GM12878 (cell line): ENCODE data around the gene CTNNA3. TPM values are rescaled to one million over a fixed set of nuclear protein-coding genes. Genes with fewer than 3 reads are reported as not detected.

Source experiments
- ATAC-seq: fragments of 200-7000 bp; cut with Tn5 transposase; 3 replicates; pipeline ENCODE4 v1.9.1; 2020; ENCODE audit warnings: mild to moderate bottlenecking, moderate library complexity
- BruUV-seq: library from RNA; stranded (reverse); fragments of 400-500 nt; replicated peaks from 2 replicates; lab custom pipeline; 2021; lab: Mats Ljungman, UMichigan
- CTCF ChIA-PET: fragments of 300-600 bp; sonication (Branson Sonifier 250); formaldehyde crosslinking; extraction: SDS; loops from one replicate; lab custom pipeline; 2021; ENCODE audit warnings: inconsistent platforms; lab: Yijun Ruan, JAX
- POLR2A ChIA-PET: fragments of 350-600 bp; formaldehyde crosslinking; extraction: SDS; loops from one replicate; lab custom pipeline; 2021; ENCODE audit warnings: inconsistent platforms; lab: Charles Lee
- RAD21 ChIA-PET: fragments of 300-600 bp; sonication (Branson Sonifier 250); formaldehyde crosslinking; loops from one replicate; lab custom pipeline; 2023; ENCODE audit warnings: antibody characterized with exemption; ENCODE audit not compliant: unreplicated experiment; lab: Charles Lee
- SMC1A ChIA-PET: fragments of 300-600 bp; sonication (Branson Sonifier 250); formaldehyde crosslinking; loops from one replicate; lab custom pipeline; 2023; ENCODE audit not compliant: unreplicated experiment, uncharacterized antibody; lab: Charles Lee
- DNase-seq: peaks from one replicate; pipeline ENCODE4 v3.0.0-alpha.2; 2011; ENCODE audit warnings: low read depth, low spot score
- FAIRE-seq: peaks from 3 replicates; lab custom pipeline; 2011; peaks lifted over from hg19 to GRCh38; lab: Jason Lieb, UNC
- H2AFZ ChIP-seq: 2 replicates; pipeline ENCODE4 v1.6.0; 2011; ENCODE audit warnings: low read depth, low read length, control low read depth; ENCODE audit not compliant: control insufficient read depth
- H3K27ac ChIP-seq: 2 replicates; pipeline ENCODE4 v1.5.1; 2011; ENCODE audit warnings: control low read depth; ENCODE audit not compliant: control insufficient read depth, insufficient read depth
- H3K27me3 ChIP-seq, 2 experiments: replicated peaks in 1 of 2; 2 replicates each; pipeline versions ENCODE4 v1.6.0 to v1.6.1; 2011; ENCODE audit warnings: low read length in 1 of 2; ENCODE audit not compliant: control insufficient read depth in 2 of 2, insufficient read depth in 2 of 2
- H3K36me3 ChIP-seq, 2 experiments: 2 replicates each; pipeline ENCODE4 v1.5.1; 2011; ENCODE audit warnings: low read length in 1 of 2; ENCODE audit not compliant: control insufficient read depth in 2 of 2, insufficient read depth in 2 of 2
- H3K4me1 ChIP-seq: 2 replicates; pipeline ENCODE4 v1.6.1; 2011; ENCODE audit warnings: mild to moderate bottlenecking, low read length, moderate library complexity, mixed read lengths; ENCODE audit not compliant: control insufficient read depth, insufficient read depth
- H3K4me2 ChIP-seq: 2 replicates; pipeline ENCODE4 v1.6.0; 2011; ENCODE audit warnings: control low read depth; ENCODE audit not compliant: control insufficient read depth, insufficient read depth
- H3K4me3 ChIP-seq: fragments of 200-600 bp; sonication (generic); 2 replicates; pipeline ENCODE4 v1.5.1; 2016
- H3K79me2 ChIP-seq: 2 replicates; pipeline ENCODE4 v1.6.0; 2011; ENCODE audit warnings: low read length; ENCODE audit not compliant: control insufficient read depth, insufficient read depth
- H3K9ac ChIP-seq: 2 replicates; pipeline ENCODE4 v1.8.0; 2011; ENCODE audit warnings: low read length, control low read depth, mixed read lengths; ENCODE audit not compliant: control insufficient read depth, insufficient read depth
- H3K9me3 ChIP-seq: replicated peaks from 3 replicates; pipeline ENCODE4 v1.5.1; 2011; ENCODE audit warnings: mild to moderate bottlenecking, low read length; ENCODE audit not compliant: control insufficient read depth, insufficient read depth
- H4K20me1 ChIP-seq: 2 replicates; pipeline ENCODE4 v1.6.0; 2011; ENCODE audit not compliant: control insufficient read depth, insufficient read depth
- HDAC6 ChIP-seq: fragments of 200-600 bp; sonication (generic); IDR thresholded peaks from one replicate; pipeline ENCODE4 v1.8.0; 2017; ENCODE audit warnings: antibody characterized with exemption; ENCODE audit not compliant: unreplicated experiment
- MYC ChIP-seq: IDR thresholded peaks from 2 replicates; pipeline ENCODE4 v1.6.1; 2011; ENCODE audit warnings: mild to moderate bottlenecking, low read length, moderate library complexity, inconsistent platforms; ENCODE audit not compliant: insufficient read depth, insufficient replicate concordance, insufficient read length, severe bottlenecking
- PAX8 ChIP-seq: fragments of 450-650 bp; IDR thresholded peaks from 2 replicates; pipeline ENCODE4 v1.6.1; 2017; ENCODE audit warnings: mild to moderate bottlenecking, moderate library complexity
- SMC3 ChIP-seq: IDR thresholded peaks from 2 replicates; pipeline ENCODE4 v1.6.1; 2011; ENCODE audit warnings: low read length, improper control_type of control experiment, borderline replicate concordance
- WGBS: methylation state at CpG from one replicate; pipeline ENCODE4 v1.1.6; 2016; ENCODE audit warnings: low lambda C conversion rate; ENCODE audit not compliant: insufficient replicate concordance, insufficient coverage; ENCODE audit errors: missing lambda C conversion rate; 5-methylcytosine and 5-hydroxymethylcytosine counted together
- in situ Hi-C: fragments of 300-500 bp; cut with MboI; formaldehyde crosslinking; loops from 9 replicates; pipeline ENCODE4 v1.14.3; 2018; ENCODE audit warnings: mixed read lengths
- intact Hi-C: fragments of 100-400 bp; cut with micrococcal nuclease; formaldehyde crosslinking; loops from one replicate; pipeline ENCODE4 v1.14.2; 2022; ENCODE audit not compliant: unreplicated experiment
- polyA plus RNA-seq, 11 experiments: library from polyadenylated mRNA; depleted of rRNA in 4 of 11; unstranded in 6 of 11; stranded (reverse) in 5 of 11; fragments of >200 nt; fragmentation: Nextera tagmentation in 4 of 11; fragmentation: Illumina TruSeq in 1 of 11; extraction: Ambion mirVana in 4 of 11; extraction: Trizol in 1 of 11; gene quantifications; 1 replicate in 1 of 11; 2 replicates in 10 of 11; pipeline versions ENCODE4 v1.2.1 to v1.2.3, GENCODE V29; 2011 to 2016; ENCODE audit warnings: inconsistent platforms in 2 of 11, missing spikeins in 2 of 11, low read depth in 1 of 11
- total RNA-seq, 4 experiments: library from RNA; depleted of rRNA in 3 of 4; stranded (reverse); fragments of >200 nt in 3 of 4; fragmentation: Illumina TruSeq in 1 of 4; extraction: Trizol in 1 of 4; gene quantifications; 2 replicates each; pipeline versions ENCODE4 v1.2.1 to v1.2.3, GENCODE V29; 2013 to 2021
- TF ChIP-seq, protein P1 (sequence below): fragments of 450-650 bp; conservative IDR thresholded peaks from 2 replicates; pipeline ENCODE4 v1.6.1; 2017; ENCODE audit warnings: mild to moderate bottlenecking, moderate library complexity

The CTNNA3 gene
- total and polyA plus RNA-seq, 10 of the 15 experiments (the other 5 are each of a cell fraction or from before 2014, with no cell fraction given): under 0.01 to 4.5 (median 0.22) TPM; not detected in 2

DNA sequence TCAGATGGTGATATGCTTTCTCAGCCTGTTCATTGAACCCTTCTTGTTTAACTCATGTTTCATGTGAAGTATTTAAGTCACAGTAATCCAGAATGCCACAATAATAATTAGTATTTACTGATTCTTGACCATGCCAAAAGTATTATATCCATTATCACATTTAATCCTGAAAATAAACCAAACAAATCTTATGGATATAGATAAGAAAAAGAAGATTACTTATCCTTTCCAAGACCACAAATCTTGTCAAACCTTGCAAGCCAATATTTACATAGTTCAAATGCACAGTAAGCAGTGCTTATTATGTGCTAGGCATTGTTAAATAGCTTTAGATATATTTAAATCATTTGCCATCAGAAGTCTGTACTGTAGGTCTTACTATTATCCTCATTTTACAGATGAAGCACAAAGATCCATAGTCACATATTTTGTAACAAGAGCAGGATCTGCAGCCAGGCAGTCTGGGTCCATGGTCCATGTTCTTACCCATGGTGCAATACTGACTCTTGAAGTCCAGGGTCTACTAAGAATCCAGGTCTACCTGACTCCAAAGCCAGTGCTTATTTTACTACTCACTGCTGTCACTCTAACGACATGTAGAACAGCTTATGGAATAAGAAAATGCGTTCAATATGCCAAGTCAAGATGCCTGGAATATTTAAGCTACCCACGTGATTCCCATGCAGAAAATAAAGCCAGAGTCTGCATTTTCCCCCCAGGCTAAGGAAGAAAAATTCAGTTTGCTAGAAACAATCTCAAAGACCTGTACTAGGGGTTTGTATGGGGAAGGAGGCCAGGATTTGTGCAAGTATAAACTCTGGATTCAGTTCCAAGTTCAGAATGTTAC, 1755.0 kb downstream of the CTNNA3 start:
- Histone ChIP-seq H3K27ac (no peak overlapping the region), H3K4me2 (no peak overlapping the region), H3K79me2 (no peaks in the 10 kb centered on the region), H3K9ac (no peak overlapping the region), H3K9me3 (no peaks in the 10 kb centered on the region), H2AFZ (no peak overlapping the region), H3K27me3 (no peaks in the 10 kb centered on the region), H4K20me1 (no peaks in the 10 kb centered on the region), H3K4me3 (no peak overlapping the region), H3K36me3 (no peaks in the 10 kb centered on the region), H3K4me1 (no peaks in the 10 kb centered on the region)
- intact Hi-C loops: no loop called here
- BruUV-seq: no TSS peak
- RAD21 ChIA-PET: no interaction called here
- TF ChIP-seq MYC (no peak), PAX8 (no peak), HDAC6 (no peak), SMC3 (no peak)
- TF ChIP-seq, protein P1, sequence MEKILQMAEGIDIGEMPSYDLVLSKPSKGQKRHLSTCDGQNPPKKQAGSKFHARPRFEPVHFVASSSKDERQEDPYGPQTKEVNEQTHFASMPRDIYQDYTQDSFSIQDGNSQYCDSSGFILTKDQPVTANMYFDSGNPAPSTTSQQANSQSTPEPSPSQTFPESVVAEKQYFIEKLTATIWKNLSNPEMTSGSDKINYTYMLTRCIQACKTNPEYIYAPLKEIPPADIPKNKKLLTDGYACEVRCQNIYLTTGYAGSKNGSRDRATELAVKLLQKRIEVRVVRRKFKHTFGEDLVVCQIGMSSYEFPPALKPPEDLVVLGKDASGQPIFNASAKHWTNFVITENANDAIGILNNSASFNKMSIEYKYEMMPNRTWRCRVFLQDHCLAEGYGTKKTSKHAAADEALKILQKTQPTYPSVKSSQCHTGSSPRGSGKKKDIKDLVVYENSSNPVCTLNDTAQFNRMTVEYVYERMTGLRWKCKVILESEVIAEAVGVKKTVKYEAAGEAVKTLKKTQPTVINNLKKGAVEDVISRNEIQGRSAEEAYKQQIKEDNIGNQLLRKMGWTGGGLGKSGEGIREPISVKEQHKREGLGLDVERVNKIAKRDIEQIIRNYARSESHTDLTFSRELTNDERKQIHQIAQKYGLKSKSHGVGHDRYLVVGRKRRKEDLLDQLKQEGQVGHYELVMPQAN: no peak
- CTCF ChIA-PET: no interaction called here
- POLR2A ChIA-PET: no interaction called here
- SMC1A ChIA-PET: no interaction called here
- FAIRE-seq (no peak), ATAC-seq (no peak), DNase-seq (no peak)
- in situ Hi-C loops: no loop called here
- WGBS: 67% methylated on average over 3 of the region's 3 CpGs
